ENCODE measurements around the gene REXO2.

REXO2 gene

DNA sequence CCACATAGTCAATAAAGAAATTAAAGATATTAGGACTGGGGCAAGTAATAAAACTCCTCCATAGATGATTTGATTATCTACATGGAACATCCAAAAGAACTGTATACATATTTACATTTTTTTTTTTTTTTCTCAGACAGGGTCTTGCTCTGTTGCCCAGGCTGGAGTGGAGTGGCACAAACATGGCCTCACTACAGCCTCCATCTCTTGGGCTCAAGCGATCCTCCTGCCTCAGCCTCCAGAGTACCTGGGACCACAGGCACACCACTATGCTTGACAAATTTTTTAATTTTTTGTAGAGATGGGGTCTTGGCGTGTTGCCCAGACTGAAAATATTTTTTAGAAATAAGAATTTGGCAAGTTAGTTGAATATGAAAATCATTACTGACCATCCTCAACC is 24.7 kb downstream of the REXO2 start:
- no peak overlapping the region for H2BK5ac ChIP-seq (ENCODE audit: low read depth, low read length, poor library complexity, severe bottlenecking)
- H3K9ac ChIP-seq (ENCODE audit: low read length), result no peak overlapping the region
- no peak overlapping the region for H3K14ac ChIP-seq (ENCODE audit: low read length in 2 of 2)
- H2BK120ac ChIP-seq (ENCODE audit: low read depth, low read length), result no peak overlapping the region
- H3K23ac ChIP-seq (ENCODE audit: low read length in 2 of 2), result no peak overlapping the region
- no peak overlapping the region for H3K27ac ChIP-seq (ENCODE audit: low read length, poor library complexity, severe bottlenecking)
- H3K79me1 ChIP-seq (replicated peaks; ENCODE audit: low read length, poor library complexity, severe bottlenecking), result peaks cover 3% of the 10 kb centered on the region
- no peak overlapping the region for H2AFZ ChIP-seq (ENCODE audit: low read depth, low read length)
- no peak overlapping the region for H4K8ac ChIP-seq (ENCODE audit: low read length)
- no peaks in the 10 kb centered on the region for H3K4me1 ChIP-seq (ENCODE audit: control insufficient read depth, insufficient read depth, low read depth, low read length)
- WGBS, result 100% methylated on average over 1 of the region's 2 CpGs
- no peak overlapping the region for H2AK5ac ChIP-seq (ENCODE audit: low read length, severe bottlenecking)
- H3K4ac ChIP-seq (ENCODE audit: low read depth in 1 of 2, low read length in 2 of 2), result no peak overlapping the region
- no peak overlapping the region for H3K18ac ChIP-seq (ENCODE audit: low read depth in 1 of 2, low read length in 2 of 2)
- peaks cover 17% of the 10 kb centered on the region for H3K9me3 ChIP-seq (ENCODE audit: control insufficient read depth, low read length)
- no peak overlapping the region for H2BK15ac ChIP-seq (ENCODE audit: low read depth, poor library complexity, severe bottlenecking)
- no peak for DNase-seq
- H3K36me3 ChIP-seq (ENCODE audit: control insufficient read depth in 1 of 2, insufficient read depth in 2 of 2, low read depth in 1 of 2, low read length in 2 of 2), result peaks cover 0 to 28% of the 10 kb centered on the region in 2 experiments
- H3K27me3 ChIP-seq (ENCODE audit: control insufficient read depth in 1 of 2, insufficient read depth in 1 of 2, low read length in 2 of 2), result no peaks in the 10 kb centered on the region
- no peak overlapping the region for H3K4me2 ChIP-seq (ENCODE audit: low read length, poor library complexity, severe bottlenecking)
- H3K4me3 ChIP-seq (ENCODE audit: insufficient read depth in 1 of 2, low read depth in 1 of 2, low read length in 2 of 2), result no peak overlapping the region
- no peak overlapping the region for H2BK12ac ChIP-seq (ENCODE audit: low read length in 2 of 2)
- no peak overlapping the region for H4K91ac ChIP-seq (ENCODE audit: low read length)

DNA sequence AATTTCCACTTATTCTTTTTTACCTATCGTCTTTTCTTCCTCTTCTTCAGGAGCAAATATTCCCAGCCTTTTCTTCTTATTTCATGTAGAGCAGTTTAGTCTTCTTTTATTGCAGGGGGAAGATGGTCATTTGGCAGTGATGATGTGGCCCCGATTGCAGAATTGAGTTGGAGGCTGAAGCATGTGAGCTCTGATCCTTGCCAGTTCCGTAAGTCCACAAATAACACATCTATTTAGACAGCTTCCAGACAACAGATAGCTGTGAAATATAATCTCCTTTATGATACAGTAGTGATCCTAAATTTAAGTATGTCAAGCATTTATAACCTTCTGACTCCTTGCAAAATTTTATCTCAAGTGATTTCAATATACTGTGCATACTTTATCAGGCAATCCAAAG is 27.5 kb downstream of the REXO2 start:
- Histone ChIP-seq H3K4me1 (ENCODE audit: control insufficient read depth, insufficient read depth, low read depth, low read length) (no peaks in the 10 kb centered on the region), H2BK15ac (ENCODE audit: low read depth, poor library complexity, severe bottlenecking) (no peak overlapping the region), H3K23ac (ENCODE audit: low read length in 2 of 2) (no peak overlapping the region), H3K36me3 (ENCODE audit: control insufficient read depth in 1 of 2, insufficient read depth in 2 of 2, low read depth in 1 of 2, low read length in 2 of 2) (peaks cover 0 to 19% of the 10 kb centered on the region in 2 experiments), H3K9me3 (ENCODE audit: control insufficient read depth, low read length) (peaks cover 9% of the 10 kb centered on the region), H3K4me3 (ENCODE audit: insufficient read depth in 1 of 2, low read depth in 1 of 2, low read length in 2 of 2) (no peak overlapping the region), H2AK5ac (ENCODE audit: low read length, severe bottlenecking) (no peak overlapping the region), H3K27me3 (ENCODE audit: control insufficient read depth in 1 of 2, insufficient read depth in 1 of 2, low read length in 2 of 2) (no peaks in the 10 kb centered on the region), H2BK12ac (ENCODE audit: low read length in 2 of 2) (no peak overlapping the region), H3K4me2 (ENCODE audit: low read length, poor library complexity, severe bottlenecking) (no peak overlapping the region), H4K91ac (ENCODE audit: low read length) (no peak overlapping the region), H3K4ac (ENCODE audit: low read depth in 1 of 2, low read length in 2 of 2) (no peak overlapping the region), H3K27ac (ENCODE audit: low read length, poor library complexity, severe bottlenecking) (no peak overlapping the region), H3K79me1 (replicated peaks; ENCODE audit: low read length, poor library complexity, severe bottlenecking) (no peaks in the 10 kb centered on the region), H4K8ac (ENCODE audit: low read length) (no peak overlapping the region), H3K9ac (ENCODE audit: low read length) (no peak overlapping the region), H2BK120ac (ENCODE audit: low read depth, low read length) (no peak overlapping the region), H2AFZ (ENCODE audit: low read depth, low read length) (no peak overlapping the region), H3K14ac (ENCODE audit: low read length in 2 of 2) (no peak overlapping the region), H2BK5ac (ENCODE audit: low read depth, low read length, poor library complexity, severe bottlenecking) (no peak overlapping the region), H3K18ac (ENCODE audit: low read depth in 1 of 2, low read length in 2 of 2) (no peak overlapping the region)
- no CpG with 5 or more reads among the region's 3 CpGs for WGBS
- DNase-seq, result peak; percentile 29

DNA sequence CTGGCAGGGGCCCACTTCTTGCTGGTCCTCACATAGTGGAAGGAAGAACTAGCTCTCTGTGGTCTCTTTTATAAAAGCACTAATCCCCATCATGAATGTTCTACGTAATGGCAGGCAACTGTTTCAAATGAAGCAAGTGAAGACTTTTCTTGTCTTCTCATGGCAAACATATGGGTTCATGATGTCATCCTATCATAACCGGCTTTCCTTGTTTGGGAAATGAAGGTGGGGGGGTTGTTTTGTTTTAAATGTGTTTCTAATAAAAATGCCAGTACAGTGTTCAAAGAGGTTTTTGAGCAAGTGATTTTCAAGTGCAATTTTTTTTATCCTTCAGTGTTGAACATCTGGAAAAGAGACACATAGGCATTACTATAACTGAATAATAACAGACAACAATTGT is 33.4 kb downstream of the REXO2 start:
- no peak overlapping the region for H4K91ac ChIP-seq (ENCODE audit: low read length)
- no peak overlapping the region for H2AFZ ChIP-seq (ENCODE audit: low read depth, low read length)
- no peak overlapping the region for H2AK5ac ChIP-seq (ENCODE audit: low read length, severe bottlenecking)
- no peak overlapping the region for H3K4me3 ChIP-seq (ENCODE audit: insufficient read depth in 1 of 2, low read depth in 1 of 2, low read length in 2 of 2)
- H3K36me3 ChIP-seq (ENCODE audit: control insufficient read depth in 1 of 2, insufficient read depth in 2 of 2, low read depth in 1 of 2, low read length in 2 of 2), result peaks cover 0 to 10% of the 10 kb centered on the region in 2 experiments
- H3K9ac ChIP-seq (ENCODE audit: low read length), result no peak overlapping the region
- no peak overlapping the region for H3K23ac ChIP-seq (ENCODE audit: low read length in 2 of 2)
- no peak overlapping the region for H3K4me2 ChIP-seq (ENCODE audit: low read length, poor library complexity, severe bottlenecking)
- no peak overlapping the region for H3K14ac ChIP-seq (ENCODE audit: low read length in 2 of 2)
- no peaks in the 10 kb centered on the region for H3K9me3 ChIP-seq (ENCODE audit: control insufficient read depth, low read length)
- DNase-seq, result no peak
- no peaks in the 10 kb centered on the region for H3K79me1 ChIP-seq (replicated peaks; ENCODE audit: low read length, poor library complexity, severe bottlenecking)
- no peak overlapping the region for H3K27ac ChIP-seq (ENCODE audit: low read length, poor library complexity, severe bottlenecking)
- no peak overlapping the region for H2BK15ac ChIP-seq (ENCODE audit: low read depth, poor library complexity, severe bottlenecking)
- H3K27me3 ChIP-seq (ENCODE audit: control insufficient read depth in 1 of 2, insufficient read depth in 1 of 2, low read length in 2 of 2), result no peaks in the 10 kb centered on the region
- no peak overlapping the region for H2BK120ac ChIP-seq (ENCODE audit: low read depth, low read length)
- no peaks in the 10 kb centered on the region for H3K4me1 ChIP-seq (ENCODE audit: control insufficient read depth, insufficient read depth, low read depth, low read length)
- H3K4ac ChIP-seq (ENCODE audit: low read depth in 1 of 2, low read length in 2 of 2), result no peak overlapping the region
- no peak overlapping the region for H3K18ac ChIP-seq (ENCODE audit: low read depth in 1 of 2, low read length in 2 of 2)
- H2BK5ac ChIP-seq (ENCODE audit: low read depth, low read length, poor library complexity, severe bottlenecking), result no peak overlapping the region
- H2BK12ac ChIP-seq (ENCODE audit: low read length in 2 of 2), result no peak overlapping the region
- H4K8ac ChIP-seq (ENCODE audit: low read length), result no peak overlapping the region
- 98% methylated on average over 2 of the region's 2 CpGs for WGBS

DNA sequence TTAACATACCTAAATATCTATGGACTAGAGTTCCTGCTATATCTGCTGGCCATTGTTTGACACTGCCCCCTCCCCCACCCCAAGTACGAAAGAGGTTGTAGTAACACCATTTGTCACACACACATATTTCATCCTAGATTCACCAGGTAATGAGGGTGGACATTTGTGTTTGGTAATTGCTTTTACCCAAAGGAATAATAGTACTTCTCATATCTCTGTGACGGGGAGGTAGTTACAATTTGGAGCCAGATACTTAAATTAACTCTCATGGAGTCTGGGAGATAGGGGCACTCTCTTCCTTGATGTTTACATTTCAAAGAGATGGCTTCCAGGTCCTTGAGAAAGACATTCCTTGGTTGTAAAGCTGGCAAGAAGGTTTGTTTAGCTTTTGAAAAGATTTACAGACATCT is 38.7 kb downstream of the REXO2 start:
- H2BK5ac ChIP-seq (ENCODE audit: low read depth, low read length, poor library complexity, severe bottlenecking), result no peak overlapping the region
- H3K14ac ChIP-seq (ENCODE audit: low read length in 2 of 2), result no peak overlapping the region
- no peak overlapping the region for H4K8ac ChIP-seq (ENCODE audit: low read length)
- no peak overlapping the region for H3K4me2 ChIP-seq (ENCODE audit: low read length, poor library complexity, severe bottlenecking)
- H4K91ac ChIP-seq (ENCODE audit: low read length), result no peak overlapping the region
- H3K4me3 ChIP-seq (ENCODE audit: insufficient read depth in 1 of 2, low read depth in 1 of 2, low read length in 2 of 2), result no peak overlapping the region
- H3K79me1 ChIP-seq (replicated peaks; ENCODE audit: low read length, poor library complexity, severe bottlenecking), result no peaks in the 10 kb centered on the region
- no peak overlapping the region for H2BK120ac ChIP-seq (ENCODE audit: low read depth, low read length)
- H3K9ac ChIP-seq (ENCODE audit: low read length), result no peak overlapping the region
- no peak overlapping the region for H2AFZ ChIP-seq (ENCODE audit: low read depth, low read length)
- H3K23ac ChIP-seq (ENCODE audit: low read length in 2 of 2), result no peak overlapping the region
- no peak overlapping the region for H2AK5ac ChIP-seq (ENCODE audit: low read length, severe bottlenecking)
- no peak overlapping the region for H2BK12ac ChIP-seq (ENCODE audit: low read length in 2 of 2)
- H2BK15ac ChIP-seq (ENCODE audit: low read depth, poor library complexity, severe bottlenecking), result no peak overlapping the region
- no peaks in the 10 kb centered on the region for H3K9me3 ChIP-seq (ENCODE audit: control insufficient read depth, low read length)
- no peaks in the 10 kb centered on the region for H3K36me3 ChIP-seq (ENCODE audit: control insufficient read depth in 1 of 2, insufficient read depth in 2 of 2, low read depth in 1 of 2, low read length in 2 of 2)
- WGBS, result 0% methylated on average over 2 of the region's 2 CpGs
- no peaks in the 10 kb centered on the region for H3K27me3 ChIP-seq (ENCODE audit: control insufficient read depth in 1 of 2, insufficient read depth in 1 of 2, low read length in 2 of 2)
- no peaks in the 10 kb centered on the region for H3K4me1 ChIP-seq (ENCODE audit: control insufficient read depth, insufficient read depth, low read depth, low read length)
- no peak overlapping the region for H3K4ac ChIP-seq (ENCODE audit: low read depth in 1 of 2, low read length in 2 of 2)
- H3K27ac ChIP-seq (ENCODE audit: low read length, poor library complexity, severe bottlenecking), result no peak overlapping the region
- DNase-seq, result peak; percentile 22
- peak overlapping the region in 1 of 2 experiments; percentile 76 for H3K18ac ChIP-seq (ENCODE audit: low read depth in 1 of 2, low read length in 2 of 2)
